IMR-90 (cell line): ENCODE data around the gene AUTS2.

Source experiments
- CEBPB ChIP-seq: IDR thresholded peaks from 2 replicates; pipeline ENCODE4 v1.6.1; 2012; ENCODE audit warnings: low read depth, low read length, improper control_type of control experiment
- CHD1 ChIP-seq: IDR thresholded peaks from 2 replicates; pipeline ENCODE4 v1.6.1; 2012; ENCODE audit warnings: low read depth, low read length, improper control_type of control experiment
- CTCF ChIP-seq: conservative IDR thresholded peaks from 2 replicates; pipeline ENCODE4 v1.5.1; 2012; ENCODE audit warnings: mild to moderate bottlenecking, low read depth, low read length, improper control_type of control experiment
- MAFK ChIP-seq: IDR thresholded peaks from 2 replicates; pipeline ENCODE4 v1.6.1; 2012; ENCODE audit warnings: low read depth, low read length, improper control_type of control experiment
- MXI1 ChIP-seq: IDR thresholded peaks from 2 replicates; pipeline ENCODE4 v1.6.1; 2012; ENCODE audit warnings: low read depth, mild to moderate bottlenecking, low read length, moderate library complexity, borderline replicate concordance
- NFE2L2 ChIP-seq: fragments of 150-350 bp; IDR thresholded peaks from 2 replicates; pipeline ENCODE4 v1.6.1; 2016; ENCODE audit warnings: low read depth, mild to moderate bottlenecking, low read length
- POLR2A ChIP-seq: IDR thresholded peaks from 2 replicates; pipeline ENCODE4 v1.6.1; 2012; ENCODE audit warnings: mild to moderate bottlenecking, low read depth, low read length
- RCOR1 ChIP-seq: IDR thresholded peaks from 2 replicates; pipeline ENCODE4 v1.6.1; 2012; ENCODE audit warnings: mild to moderate bottlenecking, low read length, improper control_type of control experiment; ENCODE audit not compliant: insufficient replicate concordance
- RFX5 ChIP-seq: IDR thresholded peaks from 2 replicates; pipeline ENCODE4 v1.8.0; 2012; ENCODE audit warnings: low read depth, mild to moderate bottlenecking, low read length, moderate library complexity
- SMC3 ChIP-seq: fragments of 150-350 bp; IDR thresholded peaks from 2 replicates; pipeline ENCODE4 v1.6.1; 2016; ENCODE audit warnings: low read depth, mild to moderate bottlenecking, antibody characterized with exemption, low read length, moderate library complexity
- USF2 ChIP-seq: fragments of 150-350 bp; IDR thresholded peaks from 2 replicates; pipeline ENCODE4 v1.6.1; 2017; ENCODE audit warnings: mild to moderate bottlenecking, antibody characterized with exemption, low read length, low read depth

GRCh38 chr7:69804962-69805361 is 206.7 kb downstream of the AUTS2 start:
- TF ChIP-seq RCOR1 = no peak
- TF ChIP-seq CTCF = no peak
- no peak for TF ChIP-seq POLR2A
- TF ChIP-seq USF2 = no peak
- TF ChIP-seq MXI1 = no peak
- no peak for TF ChIP-seq CEBPB
- TF ChIP-seq SMC3 = no peak
- TF ChIP-seq MAFK = no peak
- no peak for TF ChIP-seq NFE2L2
- TF ChIP-seq CHD1 = no peak
- TF ChIP-seq RFX5 = no peak
